ENCODE results near the gene RNF141.

The RNF141 gene

DNA sequence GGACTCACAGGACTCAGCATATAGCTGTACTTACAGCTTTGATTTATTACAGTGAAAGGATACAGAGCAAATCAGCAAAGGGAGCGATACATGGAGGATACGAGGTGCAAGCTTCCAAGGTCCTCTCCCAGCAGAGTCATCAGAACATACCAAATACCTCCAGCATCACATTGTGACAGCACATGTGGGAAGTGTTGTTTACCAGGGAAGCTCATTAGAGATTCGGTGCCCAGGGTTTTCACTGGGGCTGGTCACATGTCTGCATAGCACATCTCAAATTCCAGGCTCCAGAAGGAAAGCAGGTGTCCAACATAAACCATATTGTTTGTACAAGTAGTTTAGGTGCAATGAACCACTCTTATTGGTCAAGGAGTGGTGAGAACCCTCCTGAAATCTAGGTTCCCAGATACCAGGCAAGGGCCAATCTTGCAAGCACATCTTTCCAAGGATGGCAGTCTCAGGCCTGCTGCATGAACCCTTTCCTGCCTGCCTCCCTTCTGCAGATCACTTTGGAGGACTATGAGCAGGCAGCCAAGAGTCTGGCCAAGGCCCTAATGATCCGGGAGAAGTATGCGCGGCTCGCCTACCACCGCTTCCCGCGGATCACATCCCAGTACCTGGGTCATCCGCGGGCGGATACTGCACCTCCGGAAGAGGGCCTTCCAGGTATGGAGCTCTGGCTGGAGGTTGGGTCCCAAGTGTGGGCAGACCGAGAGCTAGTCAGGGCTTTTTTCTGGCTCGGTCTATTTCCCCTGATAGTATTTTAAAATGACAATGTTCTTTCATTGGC, 59.2 kb downstream of the RNF141 start:
- DNase-seq (ENCODE audit: low spot score): no peak

DNA sequence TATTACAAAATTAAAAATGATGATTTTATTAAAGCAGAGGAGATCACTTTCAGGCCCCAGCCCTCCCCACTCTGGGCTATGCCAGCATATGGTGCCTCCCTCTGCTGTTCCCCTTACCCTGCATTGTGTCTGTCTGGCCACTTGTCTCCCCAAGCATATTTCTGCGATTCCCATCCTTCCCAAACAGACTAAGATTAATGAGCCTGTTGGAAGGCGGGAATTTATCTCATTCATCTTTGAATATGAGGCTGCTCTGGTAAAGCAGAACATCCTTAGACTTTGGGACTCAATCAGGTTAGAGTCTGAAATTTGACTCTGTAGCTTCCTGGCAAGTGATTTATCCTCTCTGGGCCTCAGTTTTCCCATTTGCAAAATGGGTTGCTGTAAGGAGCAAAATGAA, 60.2 kb downstream of the RNF141 start:
- DNase-seq (ENCODE audit: low spot score): no peak

DNA sequence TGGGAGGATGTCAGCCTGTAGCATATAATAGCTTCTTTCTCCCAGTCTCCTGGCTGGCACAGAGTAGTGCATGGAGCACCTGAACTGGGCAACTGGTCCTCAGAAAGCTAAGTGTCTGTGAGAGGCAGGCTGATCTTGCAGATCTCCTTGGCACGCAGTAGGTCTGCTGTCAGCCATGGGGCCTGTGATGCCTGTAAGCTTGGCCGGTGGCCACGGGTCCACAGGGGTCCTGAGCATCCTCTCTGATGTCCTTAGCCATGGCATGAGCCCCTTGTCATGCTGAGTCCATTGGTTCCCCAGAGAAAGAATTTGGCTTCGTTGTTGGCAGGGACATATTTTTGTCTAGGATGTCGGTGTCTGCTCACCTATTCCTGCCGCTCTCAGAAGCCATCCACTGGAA, 61.0 kb downstream of the RNF141 start:
- no peak for DNase-seq (ENCODE audit: low spot score)

DNA sequence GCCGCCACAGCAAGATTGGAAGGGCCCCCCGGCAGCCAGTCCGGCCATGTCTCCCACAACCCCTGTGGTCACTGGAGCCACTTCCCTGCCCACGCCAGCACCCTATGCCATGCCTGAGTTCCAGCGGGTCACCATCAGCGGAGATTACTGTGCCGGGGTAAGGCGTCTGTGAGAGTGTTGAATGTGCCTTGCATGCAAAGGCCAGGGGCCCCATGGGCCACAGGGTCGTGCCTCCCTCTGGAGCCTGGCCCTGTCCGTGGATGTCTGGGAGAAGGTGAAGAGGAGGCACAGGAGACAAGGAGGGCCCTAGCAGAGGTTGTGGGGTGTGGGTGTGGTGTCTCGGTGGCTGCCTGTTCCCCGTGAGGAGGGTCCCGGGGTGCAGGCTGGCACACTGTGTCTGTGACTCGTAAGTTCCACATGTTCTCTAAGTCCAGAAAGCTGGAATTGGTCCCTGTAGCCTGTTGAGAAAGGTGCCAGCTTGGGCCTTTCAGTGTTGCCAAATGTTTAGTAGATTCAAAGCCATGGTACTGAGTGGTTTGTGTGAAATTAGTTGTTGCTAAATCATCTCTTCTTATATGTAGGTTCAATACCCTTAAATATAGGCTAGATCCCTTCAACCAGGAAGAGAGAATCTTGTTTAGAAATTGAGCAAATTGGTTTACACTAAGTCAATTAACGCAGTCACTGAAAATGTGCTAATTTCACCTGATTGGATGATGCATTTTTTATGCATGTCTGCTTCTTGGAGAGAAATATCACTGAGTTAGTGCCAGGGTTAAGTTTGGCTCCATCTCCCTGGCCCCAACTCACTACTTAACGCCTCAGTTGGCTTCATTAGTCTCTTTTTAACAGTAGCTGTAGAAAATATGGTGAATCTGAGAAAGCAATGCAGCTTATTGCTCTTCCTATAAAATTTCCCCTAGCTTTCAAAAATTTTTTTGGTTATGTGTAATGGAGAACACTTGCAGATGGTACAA, 62.1 kb downstream of the RNF141 start:
- no peak for DNase-seq (ENCODE audit: low spot score)

DNA sequence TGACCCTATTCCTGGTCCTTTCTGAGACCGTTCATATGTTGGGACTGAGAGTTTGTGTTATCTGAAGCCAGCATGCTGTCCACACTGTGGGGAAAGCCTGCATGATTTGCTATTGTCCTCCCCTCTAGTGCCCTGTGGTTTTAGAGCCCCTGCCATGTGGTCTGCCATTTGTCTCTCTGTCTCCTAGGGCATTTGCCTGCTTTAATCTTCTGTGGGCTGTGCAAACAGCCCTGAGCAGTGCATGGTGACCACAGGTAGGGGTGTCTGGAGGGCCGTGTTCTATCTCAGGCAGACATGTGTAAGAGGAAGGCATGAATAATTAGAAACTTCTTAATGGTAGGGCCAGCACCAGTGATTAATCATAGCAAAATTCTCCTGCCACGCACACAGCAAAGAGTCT, 62.9 kb downstream of the RNF141 start:
- no peak for DNase-seq (ENCODE audit: low spot score)

DNA sequence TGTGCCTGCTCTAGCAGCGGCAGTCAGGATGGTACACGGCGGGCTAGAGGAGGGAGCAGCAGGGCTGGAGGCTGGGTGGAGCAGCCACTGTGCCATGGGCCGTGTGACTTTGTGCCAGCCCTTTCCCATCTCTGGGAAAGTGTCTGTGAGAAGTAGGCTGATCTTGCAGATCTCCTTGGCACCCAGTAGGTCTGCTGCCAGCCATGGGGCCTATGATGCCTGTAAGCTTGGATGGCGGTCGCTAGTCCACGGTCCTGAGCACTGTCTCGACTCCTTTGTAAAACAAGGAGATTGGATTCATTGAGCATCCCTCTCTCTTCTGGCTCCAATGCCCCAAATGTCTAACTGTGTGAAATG, 63.3 kb downstream of the RNF141 start:
- no peak for DNase-seq (ENCODE audit: low spot score)

DNA sequence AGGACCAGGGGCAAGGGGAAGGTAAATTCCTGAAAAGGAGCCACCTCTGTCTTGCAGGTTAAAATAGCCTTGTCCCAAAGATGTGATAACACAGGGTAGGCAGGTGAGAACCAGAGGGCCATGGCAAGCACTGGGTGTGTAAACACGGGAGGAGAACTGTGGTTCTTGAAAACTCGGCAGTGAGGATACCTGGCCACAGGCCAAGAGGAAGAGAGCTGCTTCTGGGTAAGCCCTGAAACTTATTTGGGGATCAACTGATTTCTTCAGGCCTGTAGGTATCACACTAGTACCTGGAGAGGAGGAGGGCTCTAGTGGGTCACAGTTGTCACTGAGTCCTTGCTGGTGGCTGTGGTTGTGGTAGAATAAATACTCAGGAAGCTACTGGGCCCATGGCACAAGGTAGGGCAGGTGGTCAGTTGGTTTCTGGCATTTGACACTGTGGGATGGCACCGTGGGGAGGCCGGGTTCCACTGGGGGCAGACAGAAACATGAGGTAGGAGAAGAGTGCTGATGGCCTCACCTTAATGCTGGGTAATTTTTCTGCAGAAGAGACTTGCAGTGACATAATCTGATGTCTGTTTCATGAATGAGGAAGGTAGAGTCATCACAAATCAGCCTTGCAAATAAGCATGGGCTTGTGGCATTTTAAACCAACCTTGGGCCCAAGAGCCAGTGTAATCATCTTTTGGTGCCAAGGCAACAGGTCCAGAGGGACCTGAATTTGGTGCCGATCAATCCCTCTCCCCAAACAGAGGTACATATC, 63.9 kb downstream of the RNF141 start:
- no peak for DNase-seq (ENCODE audit: low spot score)

DNA sequence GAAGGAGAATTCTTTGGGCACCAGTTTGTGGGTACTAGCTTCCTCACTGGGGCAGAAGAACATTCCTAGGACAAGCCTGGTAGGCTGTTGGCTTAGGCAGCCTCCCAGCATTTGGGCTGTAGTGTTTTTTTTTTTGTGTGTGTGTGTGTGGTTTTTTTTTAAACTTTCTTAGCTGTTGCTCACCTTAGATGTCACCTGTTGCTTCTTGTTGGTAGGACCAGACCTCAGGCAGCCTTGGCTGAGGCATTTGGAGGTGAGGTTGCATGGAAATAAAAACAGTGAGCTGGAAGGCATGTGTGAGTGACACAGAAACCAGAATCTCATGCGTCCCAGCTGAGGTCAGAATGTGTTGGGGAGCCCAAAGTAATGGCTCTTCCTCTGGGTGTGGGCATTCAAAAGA, 64.6 kb downstream of the RNF141 start:
- no peak for DNase-seq (ENCODE audit: low spot score)

DNA sequence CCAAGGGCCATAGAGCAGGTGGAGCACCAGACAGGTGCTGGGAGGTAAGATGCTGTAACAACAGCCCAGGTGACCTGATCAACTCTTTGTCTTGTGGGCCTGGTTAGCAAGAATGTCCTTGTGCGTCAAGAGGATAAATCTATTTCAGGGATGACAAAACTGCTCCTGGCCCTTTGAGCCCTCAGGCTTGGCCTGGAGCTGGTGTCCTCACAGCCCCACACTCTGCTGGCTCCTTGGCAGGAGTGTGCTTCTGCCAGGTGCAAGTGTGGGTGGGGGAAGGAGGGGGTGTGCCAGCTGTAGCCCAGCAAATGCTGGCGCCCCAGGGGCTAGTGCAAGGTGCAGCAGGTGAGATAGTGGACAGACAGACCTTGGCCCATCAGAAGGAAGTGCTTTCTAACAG, 66.4 kb downstream of the RNF141 start:
- no peak for DNase-seq (ENCODE audit: low spot score)

DNA sequence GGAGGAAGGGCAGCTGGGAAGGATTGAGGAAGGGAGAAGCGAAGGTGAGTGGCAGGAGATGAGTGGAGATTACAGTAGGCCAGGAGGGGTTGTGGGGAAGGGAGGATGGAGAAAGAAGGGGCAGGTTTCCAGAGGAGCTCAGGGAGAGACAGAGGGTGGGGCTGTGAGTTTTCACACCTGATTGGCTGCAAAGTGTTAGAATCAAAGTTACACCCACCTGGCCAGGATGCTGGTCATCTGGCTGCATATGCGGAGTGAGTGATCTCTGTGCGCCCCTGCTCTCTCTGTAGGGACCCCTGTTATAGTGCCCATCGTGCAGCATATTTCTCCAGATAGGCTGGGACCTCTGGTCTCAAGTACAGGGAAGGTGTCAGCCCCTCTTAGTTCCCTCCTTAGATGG, 67.6 kb downstream of the RNF141 start:
- no peak for DNase-seq (ENCODE audit: low spot score)

DNA sequence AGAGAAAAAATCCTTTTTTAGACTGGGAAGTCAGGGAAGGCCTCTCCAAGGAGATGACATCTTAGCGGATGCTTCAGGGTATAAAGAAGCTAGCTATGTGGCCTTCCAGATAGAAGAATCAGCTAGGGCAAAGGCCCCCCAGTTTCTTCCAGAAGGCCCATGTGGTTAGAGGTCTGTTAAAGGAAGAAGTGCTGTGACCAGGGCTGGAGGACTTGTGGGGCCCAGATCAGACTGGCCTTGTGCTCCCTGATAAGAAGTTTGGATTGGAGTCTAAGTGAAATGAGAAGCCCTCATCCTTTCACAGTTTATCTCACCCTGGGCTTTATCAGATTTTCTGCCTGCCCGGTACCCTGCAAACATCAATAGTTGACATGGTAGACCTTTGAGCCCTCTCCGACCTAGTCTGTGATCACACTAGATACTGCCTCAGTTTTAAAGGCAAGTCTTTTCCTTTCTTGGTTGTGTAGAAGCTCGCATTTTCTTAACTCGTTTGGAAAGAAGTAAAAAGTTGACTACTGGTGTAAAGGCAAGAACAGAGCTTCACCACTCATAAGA, 78.2 kb downstream of the RNF141 start:
- no peak for DNase-seq (ENCODE audit: low spot score)
